ENCODE results near the gene BRSK1. TPM values are rescaled to one million over a fixed set of nuclear protein-coding genes. Genes with fewer than 3 reads are reported as not detected.

The BRSK1 gene
- total RNA-seq, 1 donor from 2014 or later, result 1.3 TPM

DNA sequence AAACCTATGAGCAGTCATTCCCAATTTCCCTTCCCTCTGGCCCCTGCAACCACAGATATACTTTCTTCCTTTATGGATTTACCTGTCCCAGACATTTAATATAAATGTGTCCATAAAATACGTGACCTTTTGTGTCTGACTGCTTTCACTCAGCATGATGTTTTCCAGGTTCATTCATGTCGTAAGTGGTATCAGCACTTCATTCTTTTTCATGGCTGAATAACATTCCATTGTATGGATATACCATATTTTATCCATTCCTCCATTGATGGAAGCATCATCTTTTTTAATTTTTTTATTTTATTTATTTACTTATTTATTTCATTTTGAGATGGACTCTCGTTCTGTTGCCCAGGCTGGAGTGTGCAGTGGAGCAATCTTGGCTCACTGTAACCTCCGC is 17.0 kb upstream of the BRSK1 start:
- TF ChIP-seq, protein P1, sequence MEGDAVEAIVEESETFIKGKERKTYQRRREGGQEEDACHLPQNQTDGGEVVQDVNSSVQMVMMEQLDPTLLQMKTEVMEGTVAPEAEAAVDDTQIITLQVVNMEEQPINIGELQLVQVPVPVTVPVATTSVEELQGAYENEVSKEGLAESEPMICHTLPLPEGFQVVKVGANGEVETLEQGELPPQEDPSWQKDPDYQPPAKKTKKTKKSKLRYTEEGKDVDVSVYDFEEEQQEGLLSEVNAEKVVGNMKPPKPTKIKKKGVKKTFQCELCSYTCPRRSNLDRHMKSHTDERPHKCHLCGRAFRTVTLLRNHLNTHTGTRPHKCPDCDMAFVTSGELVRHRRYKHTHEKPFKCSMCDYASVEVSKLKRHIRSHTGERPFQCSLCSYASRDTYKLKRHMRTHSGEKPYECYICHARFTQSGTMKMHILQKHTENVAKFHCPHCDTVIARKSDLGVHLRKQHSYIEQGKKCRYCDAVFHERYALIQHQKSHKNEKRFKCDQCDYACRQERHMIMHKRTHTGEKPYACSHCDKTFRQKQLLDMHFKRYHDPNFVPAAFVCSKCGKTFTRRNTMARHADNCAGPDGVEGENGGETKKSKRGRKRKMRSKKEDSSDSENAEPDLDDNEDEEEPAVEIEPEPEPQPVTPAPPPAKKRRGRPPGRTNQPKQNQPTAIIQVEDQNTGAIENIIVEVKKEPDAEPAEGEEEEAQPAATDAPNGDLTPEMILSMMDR (IDR thresholded peaks at IDR 0.05), result no peak
- Histone ChIP-seq H3K9me3 (no peaks in the 10 kb centered on the region), H3K36me3 (no peaks in the 10 kb centered on the region), H3K4me1 (no peaks in the 10 kb centered on the region), H3K27ac (no peak overlapping the region), H3K27me3 (no peaks in the 10 kb centered on the region), H3K4me3 (no peak overlapping the region)
- ATAC-seq, result no peak
- intact Hi-C loops (cut with DNase I), result no loop called here
- DNase-seq, result no peak

DNA sequence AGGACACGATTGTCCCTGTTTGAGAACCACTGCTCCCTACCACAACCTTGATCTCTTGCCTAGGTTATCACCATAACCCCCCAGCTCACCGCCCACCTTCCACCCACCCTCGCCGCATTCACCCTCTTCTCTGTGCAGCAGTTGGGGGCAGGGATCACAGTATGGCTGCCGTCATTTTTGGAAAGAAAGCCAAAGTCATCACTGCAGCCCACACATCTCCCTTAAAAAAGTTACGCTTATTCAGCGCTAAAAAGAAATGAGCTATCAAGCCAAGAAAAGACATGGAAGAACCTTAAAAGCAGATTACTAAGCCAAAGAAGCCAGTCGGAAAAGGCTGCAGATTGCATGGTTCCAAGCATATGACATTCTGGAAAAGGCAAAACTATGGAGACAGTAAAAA is 14.5 kb upstream of the BRSK1 start:
- Histone ChIP-seq H3K27me3 (no peaks in the 10 kb centered on the region), H3K36me3 (peaks cover 21% of the 10 kb centered on the region), H3K4me3 (no peak overlapping the region), H3K27ac (no peak overlapping the region), H3K9me3 (no peaks in the 10 kb centered on the region), H3K4me1 (no peaks in the 10 kb centered on the region)
- intact Hi-C loops (cut with DNase I), result no loop called here
- DNase-seq (no peak), ATAC-seq (no peak)
- TF ChIP-seq, protein P1 (IDR thresholded peaks at IDR 0.05), result no peak

DNA sequence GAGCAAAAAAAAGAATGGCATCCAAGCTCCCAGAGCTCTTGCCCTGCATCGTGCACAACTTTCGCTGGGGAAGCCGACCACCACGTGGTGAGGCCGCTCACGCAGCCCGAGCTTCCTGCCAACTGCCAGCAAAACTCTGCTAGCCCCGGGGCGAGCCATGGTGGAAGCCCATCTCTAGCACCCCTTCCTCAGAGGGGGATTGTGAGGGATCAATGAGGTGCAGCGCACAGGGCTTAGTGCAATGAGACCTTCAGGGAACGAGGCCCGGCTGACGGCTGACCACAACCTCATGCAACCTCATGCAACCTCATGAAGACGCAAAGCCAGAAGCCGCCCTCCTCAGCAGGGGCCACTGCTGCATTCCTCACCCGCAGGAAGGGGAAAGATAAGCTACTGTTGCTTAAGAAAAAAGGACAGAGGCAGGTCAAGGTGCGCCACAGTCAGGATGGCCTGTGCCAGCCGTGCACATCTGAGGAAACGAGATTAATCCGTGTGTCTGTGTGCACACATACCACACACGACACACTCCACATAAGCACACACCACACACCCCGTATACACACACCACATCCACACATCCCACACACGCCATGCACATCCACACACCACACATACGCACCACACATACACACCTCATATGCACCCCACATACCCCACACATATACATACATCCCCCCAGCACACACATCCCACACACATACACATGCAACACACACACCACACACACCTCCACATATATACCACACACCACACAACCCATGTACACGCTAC is 13.4 kb upstream of the BRSK1 start:
- H3K27me3 ChIP-seq, result no peaks in the 10 kb centered on the region
- no peak overlapping the region for H3K27ac ChIP-seq
- TF ChIP-seq, protein P1 (IDR thresholded peaks at IDR 0.05), result no peak
- no peaks in the 10 kb centered on the region for H3K9me3 ChIP-seq
- H3K36me3 ChIP-seq, result peaks cover 26% of the 10 kb centered on the region
- ATAC-seq (peak; percentile 20), DNase-seq (no peak)
- no peaks in the 10 kb centered on the region for H3K4me1 ChIP-seq
- H3K4me3 ChIP-seq, result no peak overlapping the region
- intact Hi-C loops (cut with DNase I), result no loop called here

DNA sequence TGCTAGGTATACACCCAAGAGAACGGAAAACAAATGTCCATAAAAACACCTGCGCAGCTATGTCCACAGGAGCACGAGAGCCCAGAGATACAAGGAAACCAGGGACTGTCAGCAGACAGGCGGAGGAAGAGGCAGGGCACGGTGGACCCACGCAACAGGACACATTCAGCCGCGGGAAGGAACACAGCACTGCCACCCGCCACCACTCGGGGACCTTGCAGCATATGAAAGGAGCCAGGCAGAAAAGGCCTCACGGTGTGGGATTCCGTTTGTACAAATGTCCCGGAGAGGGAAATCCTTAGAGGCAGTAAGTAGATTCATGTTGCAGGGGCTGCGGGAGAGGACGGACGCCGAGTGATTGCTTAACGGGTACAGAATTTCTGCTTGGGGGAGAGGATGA is 11.7 kb upstream of the BRSK1 start:
- Histone ChIP-seq H3K4me3 (no peak overlapping the region), H3K36me3 (peaks cover 35% of the 10 kb centered on the region), H3K4me1 (no peaks in the 10 kb centered on the region), H3K27ac (no peak overlapping the region), H3K27me3 (no peaks in the 10 kb centered on the region), H3K9me3 (no peaks in the 10 kb centered on the region)
- TF ChIP-seq, protein P1 (IDR thresholded peaks at IDR 0.05), result no peak
- DNase-seq, result no peak
- intact Hi-C loops (cut with DNase I), result no loop called here
- ATAC-seq, result no peak

DNA sequence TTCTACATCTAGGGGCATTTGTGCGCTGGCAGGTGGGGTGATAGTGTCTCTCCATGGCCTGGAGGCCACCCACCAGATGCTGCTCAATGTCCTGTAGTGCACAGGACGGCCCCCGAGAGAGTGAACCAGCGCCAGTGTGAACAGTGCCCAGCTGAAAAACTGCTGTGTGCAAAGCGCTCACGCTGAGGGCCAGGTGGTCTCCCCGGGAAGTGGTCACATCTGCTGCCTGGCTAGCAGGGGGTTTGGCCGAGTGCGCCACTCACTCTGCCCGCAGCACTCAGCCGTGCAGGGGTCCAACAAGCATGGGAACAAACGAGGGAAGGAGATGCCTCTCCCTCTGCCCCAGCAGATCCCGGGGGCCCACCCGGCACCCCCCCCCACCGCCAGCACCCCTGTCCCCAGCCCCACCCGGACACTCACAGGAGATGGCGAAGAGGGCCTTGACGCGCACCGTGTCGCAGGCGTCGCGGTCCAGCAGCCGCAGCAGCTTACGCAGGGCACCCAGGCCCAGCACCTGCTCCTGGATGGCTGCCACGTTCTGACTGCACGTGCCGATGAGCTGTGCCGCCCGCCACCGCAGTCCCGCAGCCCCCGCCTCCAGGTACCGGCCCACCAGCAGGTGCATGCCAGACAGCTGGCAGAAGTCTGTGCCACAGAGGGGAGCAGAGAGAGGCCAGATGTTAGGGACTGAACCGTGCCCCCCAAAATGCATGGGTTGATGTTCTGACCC is 9.7 kb upstream of the BRSK1 start:
- Histone ChIP-seq H3K4me1 (peaks cover 3% of the 10 kb centered on the region), H3K27ac (no peak overlapping the region), H3K36me3 (peaks cover 40% of the 10 kb centered on the region), H3K27me3 (no peaks in the 10 kb centered on the region), H3K4me3 (no peak overlapping the region), H3K9me3 (no peaks in the 10 kb centered on the region)
- intact Hi-C loops (cut with DNase I), result no loop called here
- no peak for DNase-seq
- ATAC-seq, result no peak
- TF ChIP-seq, protein P1 (IDR thresholded peaks at IDR 0.05), result no peak
